MM.1S (cell line): ENCODE results near the gene SCAMP3.

ENCODE experiments used
- CTCF ChIP-seq: fragments of 300-600 bp; sonication (generic); IDR thresholded peaks from 2 replicates; pipeline ENCODE4 v1.5.1; 2016; ENCODE audit warnings: antibody characterized with exemption, low read length, mixed read lengths
- EZH2 ChIP-seq: fragments of 300-600 bp; sonication (generic); optimal IDR thresholded peaks from 2 replicates; pipeline ENCODE3; 2017; ENCODE audit warnings: low read depth, mild to moderate bottlenecking, antibody characterized with exemption, low read length, mixed read lengths

GRCh38 chr1:155250633-155251449, 11.3 kb downstream of the SCAMP3 start:
- TF ChIP-seq CTCF: peak; percentile 100
- TF ChIP-seq EZH2: no peak
